Measurements from ENCODE around the gene RNF223. TPM values are rescaled to one million over a fixed set of nuclear protein-coding genes. Genes with fewer than 3 reads are reported as not detected.
A peak's percentile ranks its signal among the peaks of the same experiment; 100 is the strongest.

RNF223 gene
- polyA plus RNA-seq, 1 donor (not counting 4 experiments of a cell fraction or from before 2014, with no cell fraction given): 0.22 TPM

DNA sequence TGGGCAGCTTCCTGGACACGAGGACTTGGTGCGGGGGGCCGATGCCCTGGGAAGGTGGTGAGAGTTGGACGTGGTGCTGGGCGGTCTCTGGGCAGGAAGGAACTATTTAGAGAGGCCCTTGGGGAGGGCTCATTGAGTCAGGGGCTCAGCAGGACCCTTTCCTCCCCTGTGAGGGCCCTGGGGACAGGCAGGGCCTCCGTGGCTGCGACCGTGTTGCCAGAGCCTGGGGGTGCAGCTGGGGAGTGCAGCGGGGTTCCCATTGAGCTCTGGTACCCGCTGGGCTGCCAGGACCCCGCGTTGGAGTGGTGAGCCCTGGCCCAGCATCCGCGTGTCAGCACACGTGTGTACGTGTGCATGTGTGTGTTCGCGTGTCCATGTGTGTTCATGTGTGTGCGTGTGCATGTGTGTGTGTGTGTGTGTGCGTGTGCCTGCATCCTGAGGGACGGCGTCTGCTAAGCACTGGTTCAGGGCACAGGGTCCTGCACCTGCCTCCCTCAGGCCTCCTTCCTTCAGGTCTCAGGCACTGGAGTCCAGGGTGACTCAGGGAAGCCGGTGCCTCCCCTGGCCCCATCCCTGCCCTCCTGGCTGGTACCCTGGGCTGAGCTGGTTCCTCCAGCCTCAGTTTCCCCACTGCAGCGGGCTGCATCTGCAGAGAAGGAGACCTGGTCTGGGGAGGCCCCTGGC is 10.7 kb downstream of the RNF223 start:
- Histone ChIP-seq H3K4me3 (ENCODE audit: control insufficient read depth in 2 of 3, extremely low read depth in 1 of 3, insufficient read depth in 2 of 3, low read depth in 1 of 3, low read length in 3 of 3) (peak overlapping the region in 1 of 3 experiments; percentile 48), H3K9me3 (ENCODE audit: control insufficient read depth, low read depth, low read length) (no peaks in the 10 kb centered on the region), H2AFZ (ENCODE audit: control insufficient read depth, low read length) (no peak overlapping the region), H3K4me1 (ENCODE audit: control insufficient read depth, extremely low read depth, insufficient read depth, low read length) (peaks cover 28% of the 10 kb centered on the region), H3K79me2 (ENCODE audit: control insufficient read depth, insufficient read depth, low read length) (no peaks in the 10 kb centered on the region), H3K27me3 (ENCODE audit: control insufficient read depth, extremely low read depth, insufficient read depth, low read length) (peaks cover 42% of the 10 kb centered on the region), H3K9ac (ENCODE audit: control insufficient read depth, extremely low read depth, insufficient read depth, low read length) (peak overlapping the region; percentile 50), H3K36me3 (ENCODE audit: control insufficient read depth in 2 of 2, extremely low read depth in 1 of 2, insufficient read depth in 2 of 2, low read length in 2 of 2) (no peaks in the 10 kb centered on the region), H3K4me2 (ENCODE audit: control insufficient read depth, extremely low read depth, insufficient read depth, low read depth, low read length) (peak overlapping the region; percentile 74), H3K9me1 (ENCODE audit: control insufficient read depth, extremely low read depth, insufficient read depth, low read length) (no peaks in the 10 kb centered on the region), H4K20me1 (ENCODE audit: control insufficient read depth, extremely low read depth, insufficient read depth, low read length) (no peaks in the 10 kb centered on the region), H3K27ac (ENCODE audit: control insufficient read depth, insufficient read depth, low read length) (no peak overlapping the region)
- DNase-seq (ENCODE audit: low read depth, low spot score) (no peak), FAIRE-seq (no peak)
- dilution Hi-C loops (cut with MboI; ENCODE audit: extremely low pct_ligation_motif_present, low sequenced_read_pairs): no loop called here
- TF ChIP-seq, protein P1, sequence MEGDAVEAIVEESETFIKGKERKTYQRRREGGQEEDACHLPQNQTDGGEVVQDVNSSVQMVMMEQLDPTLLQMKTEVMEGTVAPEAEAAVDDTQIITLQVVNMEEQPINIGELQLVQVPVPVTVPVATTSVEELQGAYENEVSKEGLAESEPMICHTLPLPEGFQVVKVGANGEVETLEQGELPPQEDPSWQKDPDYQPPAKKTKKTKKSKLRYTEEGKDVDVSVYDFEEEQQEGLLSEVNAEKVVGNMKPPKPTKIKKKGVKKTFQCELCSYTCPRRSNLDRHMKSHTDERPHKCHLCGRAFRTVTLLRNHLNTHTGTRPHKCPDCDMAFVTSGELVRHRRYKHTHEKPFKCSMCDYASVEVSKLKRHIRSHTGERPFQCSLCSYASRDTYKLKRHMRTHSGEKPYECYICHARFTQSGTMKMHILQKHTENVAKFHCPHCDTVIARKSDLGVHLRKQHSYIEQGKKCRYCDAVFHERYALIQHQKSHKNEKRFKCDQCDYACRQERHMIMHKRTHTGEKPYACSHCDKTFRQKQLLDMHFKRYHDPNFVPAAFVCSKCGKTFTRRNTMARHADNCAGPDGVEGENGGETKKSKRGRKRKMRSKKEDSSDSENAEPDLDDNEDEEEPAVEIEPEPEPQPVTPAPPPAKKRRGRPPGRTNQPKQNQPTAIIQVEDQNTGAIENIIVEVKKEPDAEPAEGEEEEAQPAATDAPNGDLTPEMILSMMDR (optimal IDR thresholded peaks at IDR 0.05 in 1 of 3, IDR thresholded peaks at IDR 0.05 in 1 of 3, conservative IDR thresholded peaks at IDR 0.05 in 1 of 3; ENCODE audit: extremely low read depth in 1 of 3, insufficient read depth in 2 of 3, low read length in 3 of 3): no peak
- no peak for TF ChIP-seq EZH2 (IDR thresholded peaks at IDR 0.05; ENCODE audit: low read length)

DNA sequence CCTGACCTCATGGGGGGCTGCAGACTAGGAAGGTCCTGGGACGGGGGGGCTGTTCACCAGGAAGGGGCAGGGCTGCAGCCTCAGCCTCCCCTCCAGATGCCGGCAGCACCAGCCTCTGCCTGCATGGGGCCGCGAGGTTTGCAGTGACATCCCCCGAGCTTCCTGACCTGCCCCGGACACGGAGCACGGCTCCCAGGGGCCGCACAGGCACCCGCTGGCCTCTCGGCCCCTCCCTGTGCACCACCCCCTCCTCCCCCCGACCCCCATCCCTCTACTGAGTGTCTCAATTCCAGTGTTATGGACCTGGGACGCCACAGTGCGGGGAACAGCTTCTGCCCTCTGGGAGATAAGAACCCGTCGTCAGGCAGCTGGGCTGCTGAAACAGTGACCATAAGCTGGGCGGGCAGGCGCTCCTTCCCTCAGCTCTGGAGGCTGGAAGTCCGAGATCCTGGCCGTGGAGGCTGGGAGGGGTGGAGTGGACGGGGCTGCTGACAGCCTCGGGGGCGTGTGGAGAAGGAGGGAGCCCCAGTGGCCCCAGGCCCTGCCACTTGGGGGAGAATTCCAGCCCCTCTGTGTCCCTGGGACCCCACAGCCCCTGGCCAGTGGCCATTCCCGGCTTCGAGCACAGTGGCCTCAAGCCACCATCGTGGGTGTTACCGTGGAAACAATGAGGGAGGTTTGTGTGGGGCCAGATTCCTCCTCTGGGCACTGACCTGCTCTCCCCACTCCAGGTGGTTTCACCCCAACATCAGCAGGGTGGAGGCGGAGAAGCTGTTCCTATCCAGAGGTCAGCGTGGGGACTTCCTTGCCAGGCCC is 11.6 kb downstream of the RNF223 start:
- Histone ChIP-seq H3K9me3 (ENCODE audit: control insufficient read depth, low read depth, low read length) (no peaks in the 10 kb centered on the region), H3K79me2 (ENCODE audit: control insufficient read depth, insufficient read depth, low read length) (no peaks in the 10 kb centered on the region), H3K27ac (ENCODE audit: control insufficient read depth, insufficient read depth, low read length) (no peak overlapping the region), H3K27me3 (ENCODE audit: control insufficient read depth, extremely low read depth, insufficient read depth, low read length) (peaks cover 34% of the 10 kb centered on the region), H3K9ac (ENCODE audit: control insufficient read depth, extremely low read depth, insufficient read depth, low read length) (no peak overlapping the region), H3K9me1 (ENCODE audit: control insufficient read depth, extremely low read depth, insufficient read depth, low read length) (no peaks in the 10 kb centered on the region), H3K4me1 (ENCODE audit: control insufficient read depth, extremely low read depth, insufficient read depth, low read length) (peaks cover 24% of the 10 kb centered on the region), H3K36me3 (ENCODE audit: control insufficient read depth in 2 of 2, extremely low read depth in 1 of 2, insufficient read depth in 2 of 2, low read length in 2 of 2) (no peaks in the 10 kb centered on the region), H2AFZ (ENCODE audit: control insufficient read depth, low read length) (no peak overlapping the region), H4K20me1 (ENCODE audit: control insufficient read depth, extremely low read depth, insufficient read depth, low read length) (no peaks in the 10 kb centered on the region), H3K4me3 (ENCODE audit: control insufficient read depth in 2 of 3, extremely low read depth in 1 of 3, insufficient read depth in 2 of 3, low read depth in 1 of 3, low read length in 3 of 3) (no peak overlapping the region), H3K4me2 (ENCODE audit: control insufficient read depth, extremely low read depth, insufficient read depth, low read depth, low read length) (no peak overlapping the region)
- dilution Hi-C loops (cut with MboI; ENCODE audit: extremely low pct_ligation_motif_present, low sequenced_read_pairs): no loop called here
- no peak for DNase-seq (ENCODE audit: low read depth, low spot score)
- no peak for TF ChIP-seq EZH2 (IDR thresholded peaks at IDR 0.05; ENCODE audit: low read length)
- TF ChIP-seq, protein P1 (optimal IDR thresholded peaks at IDR 0.05 in 1 of 3, IDR thresholded peaks at IDR 0.05 in 1 of 3, conservative IDR thresholded peaks at IDR 0.05 in 1 of 3; ENCODE audit: extremely low read depth in 1 of 3, insufficient read depth in 2 of 3, low read length in 3 of 3): no peak
- no peak for FAIRE-seq
